Suppressor macrophage (primary cell): ENCODE measurements around the gene BCL2L14.
A peak's percentile ranks its signal among the peaks of the same experiment; 100 is the strongest.
"Not testable (repeated sequence)": the region's sequence is repeated elsewhere in the genome, so short reads cannot be mapped to it uniquely, and the experiment has no call there.

Experiments used
- DNase-seq, 4 experiments: peaks; one replicate each; pipeline ENCODE4 v3.0.0-alpha.2; 2020 to 2022

BCL2L14 gene

GRCh38 chr12:12108441-12109058 lies 37.8 kb downstream of the BCL2L14 start:
- DNase-seq: no peak

DNA sequence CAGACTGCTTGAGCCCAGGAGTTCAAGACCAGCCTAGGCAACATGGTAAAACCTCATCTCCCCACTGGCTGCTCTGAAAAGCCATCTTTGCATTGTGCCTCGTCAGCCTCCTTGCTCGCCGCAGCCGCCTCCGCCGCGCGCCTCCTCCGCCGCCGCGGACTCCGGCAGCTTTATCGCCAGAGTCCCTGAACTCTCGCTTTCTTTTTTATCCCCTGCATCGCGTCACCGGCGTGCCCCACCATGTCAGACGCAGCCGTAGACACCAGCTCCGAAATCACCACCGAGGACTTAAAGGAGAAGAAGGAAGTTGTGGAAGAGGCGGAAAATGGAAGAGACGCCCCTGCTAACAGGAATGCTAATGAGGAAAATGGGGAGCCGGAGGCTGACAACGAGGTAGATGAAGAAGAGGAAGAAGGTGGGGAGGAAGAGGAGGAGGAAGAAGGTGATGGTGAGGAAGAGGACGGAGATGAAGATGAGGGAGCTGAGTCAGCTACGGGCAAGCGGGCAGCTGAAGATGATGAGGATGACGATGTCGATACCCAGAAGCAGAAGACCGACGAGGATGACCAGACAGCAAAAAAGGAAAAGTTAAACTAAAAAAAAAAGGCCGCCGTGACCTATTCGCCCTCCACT lies 40.3 kb downstream of the BCL2L14 start:
- peak in 1 of 4 experiments; percentile 9 for DNase-seq

DNA sequence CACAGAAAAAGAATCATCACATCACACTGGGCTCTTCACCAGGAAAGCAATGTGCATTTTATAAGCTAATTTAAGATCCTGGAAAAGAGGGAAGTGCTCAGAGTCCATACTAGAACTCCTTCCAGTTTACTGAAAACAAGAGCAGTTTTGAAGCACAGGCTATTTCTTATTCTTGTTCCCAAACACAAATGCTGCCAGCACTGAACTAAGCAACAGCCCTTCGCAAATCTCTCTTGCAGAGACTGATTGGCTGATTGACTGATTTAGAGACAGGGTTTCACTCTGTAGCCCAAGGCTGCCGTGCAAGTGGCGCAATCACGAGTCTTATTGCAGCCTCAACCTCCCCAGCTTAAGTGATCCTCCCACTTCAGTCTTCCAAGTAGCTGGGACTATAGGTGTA lies 44.8 kb downstream of the BCL2L14 start:
- no peak for DNase-seq

GRCh38 chr12:12116677-12117076 lies 45.9 kb downstream of the BCL2L14 start:
- DNase-seq: no peak

DNA sequence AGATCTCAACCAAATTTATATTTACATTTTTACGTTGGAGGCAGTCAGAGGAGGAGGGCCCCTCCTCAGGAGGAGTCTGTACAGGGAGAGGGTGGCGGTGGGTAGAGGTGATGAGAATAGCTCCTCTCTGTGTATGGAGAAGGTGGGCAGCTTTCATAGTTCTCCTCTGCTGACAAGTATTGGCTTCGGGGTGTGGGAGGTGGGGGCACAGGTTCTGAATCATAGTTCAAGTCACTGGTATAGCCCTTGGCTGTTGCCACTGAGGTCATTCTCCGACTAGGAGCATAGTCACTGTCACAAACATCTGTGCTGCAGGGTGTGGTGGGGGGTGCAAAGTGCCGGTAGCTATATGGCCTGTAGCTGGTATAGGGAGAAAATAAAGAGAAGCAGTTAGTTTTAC lies 50.3 kb downstream of the BCL2L14 start:
- peak in 1 of 4 experiments; percentile 33 for DNase-seq

DNA sequence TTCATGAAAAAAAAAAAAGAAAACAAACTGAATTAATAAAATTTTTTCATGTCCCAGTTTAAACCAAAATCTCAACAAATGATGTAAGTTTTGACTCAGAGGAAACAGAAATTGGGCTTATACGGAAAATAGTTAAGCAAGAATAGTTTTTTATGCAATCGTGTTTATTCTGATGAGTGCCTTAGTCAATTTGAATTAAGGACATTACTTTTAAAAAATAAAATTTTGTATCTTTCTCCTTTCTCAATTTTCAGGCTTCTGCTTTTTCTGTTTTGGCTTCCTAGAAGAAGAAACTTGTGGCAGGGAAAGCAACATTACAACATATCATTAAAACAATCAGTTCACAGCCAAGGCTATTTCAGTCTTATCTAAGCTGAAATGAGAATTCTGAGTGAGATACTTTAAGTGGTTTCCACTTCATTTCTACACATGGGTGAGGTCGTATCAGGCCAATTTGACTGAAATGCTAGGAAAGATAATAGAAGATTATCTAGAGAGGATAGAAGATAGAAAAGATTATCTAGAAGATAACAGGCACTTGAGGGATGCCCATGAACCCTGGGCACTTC lies 52.4 kb downstream of the BCL2L14 start:
- peak in 2 of 4 experiments; percentile 9 to 23 for DNase-seq

DNA sequence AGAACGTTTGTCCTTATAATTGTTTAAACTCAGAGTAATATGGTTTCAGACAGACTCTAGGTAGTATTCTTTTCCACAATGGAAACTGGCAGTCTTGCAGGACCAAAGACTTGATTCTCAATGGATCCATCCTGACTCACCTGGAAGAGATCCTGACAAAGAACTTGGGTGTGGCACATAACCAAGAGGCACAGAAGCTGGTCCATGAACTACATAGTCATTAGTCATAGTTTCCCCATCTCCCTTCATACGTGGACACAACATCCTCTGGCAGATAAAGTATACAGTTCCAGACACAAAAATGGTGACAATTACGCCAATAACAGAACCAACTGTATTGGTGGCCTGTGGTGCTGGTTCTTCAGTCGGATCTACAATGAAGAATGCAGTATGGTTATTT lies 55.8 kb downstream of the BCL2L14 start:
- no peak for DNase-seq

DNA sequence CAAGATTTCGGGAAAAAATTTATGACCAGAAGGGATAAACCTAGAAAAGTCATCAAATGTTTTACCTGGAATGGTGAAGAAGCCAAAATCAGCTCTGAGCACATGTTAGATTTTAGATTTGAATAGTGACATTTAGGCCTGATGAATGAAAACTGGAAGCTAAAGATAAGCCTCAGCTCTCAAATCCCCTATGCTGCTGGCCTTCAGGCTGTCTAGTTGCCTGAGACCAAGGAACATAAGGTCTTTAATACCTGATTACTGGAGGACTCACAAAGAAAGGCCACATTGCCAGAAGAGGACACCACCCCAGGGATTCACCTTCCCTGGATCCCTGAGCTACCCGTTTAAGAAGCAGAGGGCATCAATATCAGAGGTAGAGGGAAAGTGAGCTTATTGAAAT lies 56.6 kb downstream of the BCL2L14 start:
- no peak for DNase-seq

DNA sequence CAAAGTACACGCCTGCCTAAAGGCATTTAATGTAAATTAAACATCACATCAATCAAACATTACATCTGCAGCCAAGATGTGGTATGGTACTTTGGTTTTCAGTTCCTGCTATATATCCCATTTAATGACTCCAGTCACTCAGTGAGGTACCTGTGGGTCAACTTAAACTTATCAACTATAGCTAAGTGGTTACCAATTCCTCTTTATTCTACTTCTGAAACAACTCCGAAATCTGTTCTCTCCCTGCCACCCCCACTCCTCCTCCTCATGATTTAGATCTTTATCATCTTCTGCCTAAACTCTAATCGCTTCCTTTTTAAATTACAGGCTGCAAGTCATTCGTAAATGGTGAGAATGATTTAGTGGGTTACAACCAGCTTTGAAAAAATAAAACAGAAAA lies 57.9 kb downstream of the BCL2L14 start:
- DNase-seq: no peak

DNA sequence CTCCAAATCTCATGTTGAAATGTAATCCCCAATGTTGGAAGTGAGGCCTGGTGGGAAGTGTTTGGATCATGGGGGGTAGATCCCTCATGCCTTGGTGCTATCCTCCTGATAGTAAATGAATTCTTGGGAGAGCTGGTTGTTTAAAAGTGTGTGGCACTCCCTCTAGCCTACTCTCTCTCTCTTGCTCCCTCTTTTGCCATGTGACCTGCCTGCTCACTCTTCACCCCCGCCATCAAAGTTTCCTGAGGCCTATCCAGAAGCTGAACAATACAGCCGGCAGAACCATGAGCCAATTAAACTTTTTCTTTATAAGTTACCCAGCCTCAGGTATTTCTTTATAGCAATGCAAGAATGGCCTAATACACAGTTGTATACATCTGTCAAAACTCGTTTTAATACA lies 62.5 kb downstream of the BCL2L14 start:
- DNase-seq: no peak

DNA sequence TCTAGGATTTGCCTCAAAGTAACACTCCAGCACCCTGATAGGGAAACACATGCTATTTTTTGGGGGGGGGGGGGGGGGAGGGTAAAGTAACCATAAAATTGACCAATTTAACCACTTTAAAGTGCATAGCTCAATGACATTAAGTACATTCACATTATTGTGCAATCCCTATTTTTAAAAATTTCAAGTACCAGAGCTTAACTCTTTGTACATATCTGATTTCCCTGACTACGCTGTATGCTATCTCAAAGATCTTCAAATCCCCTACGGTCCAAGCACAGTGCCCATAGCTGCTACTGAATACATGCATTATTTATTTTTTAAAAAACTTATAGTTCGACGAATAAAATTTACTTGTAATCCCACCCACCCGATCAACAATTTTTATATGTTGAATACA lies 63.0 kb downstream of the BCL2L14 start:
- DNase-seq: no peak

DNA sequence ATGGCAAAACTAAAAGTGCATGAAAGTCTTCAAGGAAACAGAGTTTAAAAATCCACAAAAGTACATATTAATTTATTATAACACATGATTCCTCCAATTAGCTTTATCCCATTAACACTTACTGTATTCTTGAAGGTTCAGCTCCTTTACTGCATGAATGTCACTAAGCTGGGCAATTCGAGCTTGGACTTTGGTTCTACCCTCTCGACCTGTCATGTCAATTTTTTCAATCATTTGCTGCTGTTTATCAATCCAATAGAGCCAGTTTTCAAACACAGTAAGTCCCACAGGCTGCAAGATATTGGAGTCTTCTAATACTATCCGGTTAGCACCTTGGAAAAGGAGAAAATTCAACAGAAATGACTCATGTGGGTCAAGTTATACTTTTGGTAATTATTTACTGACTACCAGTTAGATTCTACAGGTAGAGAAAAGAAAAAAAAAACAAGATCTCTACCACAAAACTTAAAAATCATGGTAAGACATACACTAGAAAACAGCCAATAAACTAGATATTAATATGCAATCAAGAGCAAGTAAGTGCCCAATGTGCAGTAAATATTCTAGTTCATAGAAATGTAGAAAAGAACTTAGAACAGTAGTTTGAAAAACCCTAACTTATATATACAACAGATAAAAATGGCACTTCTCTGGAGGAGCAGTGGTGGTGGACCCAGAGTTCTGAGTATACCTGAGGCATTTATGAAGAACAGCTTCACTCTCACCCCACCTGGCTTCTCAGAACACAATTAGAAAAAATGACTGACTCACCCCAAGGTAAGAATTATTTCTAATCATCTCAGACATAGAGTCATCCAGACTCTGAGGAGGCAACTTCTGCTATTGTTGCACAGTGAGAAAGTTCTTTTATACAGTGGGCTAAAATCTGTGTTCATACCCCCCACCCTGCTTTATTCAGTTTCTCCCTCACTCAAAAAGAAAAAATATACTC lies 67.7 kb downstream of the BCL2L14 start:
- DNase-seq: no peak

- no peak for DNase-seq
These were observed 70.3 kb downstream of the BCL2L14 start for GRCh38 chr12:12141000-12141399.

DNA sequence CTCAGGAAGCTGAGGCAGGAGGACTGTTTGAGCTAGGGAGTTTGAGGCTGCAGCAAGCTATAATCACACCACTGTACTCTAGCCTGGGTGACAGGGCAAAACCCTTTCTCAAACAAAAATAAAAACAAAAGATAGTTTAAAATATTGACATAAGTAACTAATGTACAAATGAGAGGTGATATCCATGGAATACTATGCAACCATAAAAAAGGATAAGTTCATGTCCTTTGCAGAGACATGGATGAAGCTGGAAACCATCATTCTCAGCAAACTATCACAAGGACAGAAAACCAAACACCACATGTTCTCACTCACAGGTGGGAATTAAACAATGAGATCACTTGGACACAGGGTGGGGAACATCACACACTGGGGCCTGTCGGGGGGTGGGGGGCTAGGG lies 73.8 kb downstream of the BCL2L14 start:
- not testable (repeated sequence) for DNase-seq

- no peak for DNase-seq
These were observed 76.4 kb downstream of the BCL2L14 start for GRCh38 chr12:12147111-12147510.
